ENCODE data around the gene MACROD2. TPM values are rescaled to one million over a fixed set of nuclear protein-coding genes. Genes with fewer than 3 reads are reported as not detected.

The MACROD2 gene
- total and polyA plus RNA-seq, 2 of the 4 experiments (the other 2 are of a cell fraction): not detected

GRCh38 chr20:15447549-15447948, 1452.2 kb downstream of the MACROD2 start:
- 0% methylated on average over 1 of the region's 2 CpGs; no CpG with 5 or more reads in 1 of the 2 experiments for whole genome bisulfite sequencing, 2 experiments (ENCODE audit: extremely low coverage in 2 of 2, insufficient read length in 1 of 2)
- no peak overlapping the region for H2BK5ac ChIP-seq (ENCODE audit: low read depth, low read length, poor library complexity, severe bottlenecking)

More at GRCh38 chr20:15447549-15447948, 1452.2 kb downstream of the MACROD2 start:
- Histone ChIP-seq H2AFZ (replicated peaks; ENCODE audit: low read length, poor library complexity) (no peak overlapping the region), H3K56ac (ENCODE audit: extremely low read depth, insufficient read depth, low read length) (no peak overlapping the region), H3K18ac (ENCODE audit: low read depth, low read length) (no peak overlapping the region), H3K4me2 (ENCODE audit: low read depth, low read length) (no peak overlapping the region), H4K8ac (ENCODE audit: low read depth in 2 of 2, low read length in 2 of 2) (no peak overlapping the region), H3K4me3 (ENCODE audit: insufficient read depth, low read depth, low read length) (no peak overlapping the region), H3K4me1 (ENCODE audit: control insufficient read depth, insufficient read depth, low read length) (no peaks in the 10 kb centered on the region), H3K79me1 (ENCODE audit: low read depth in 1 of 2, low read length in 2 of 2) (no peaks in the 10 kb centered on the region), H3K14ac (replicated peaks; ENCODE audit: low read depth, low read length) (no peak overlapping the region), H3K36me3 (ENCODE audit: control insufficient read depth, insufficient read depth, low read length) (no peaks in the 10 kb centered on the region), H3K27me3 (ENCODE audit: control insufficient read depth, insufficient read depth, low read length) (no peaks in the 10 kb centered on the region), H3K9me3 (ENCODE audit: control insufficient read depth, insufficient read depth, low read length) (peaks cover 2% of the 10 kb centered on the region; the same call in 1 of the 2 replicates), H3K9me1 (ENCODE audit: insufficient read depth, low read length) (no peaks in the 10 kb centered on the region), H3K23ac (ENCODE audit: low read depth, low read length) (no peak overlapping the region), H2AK5ac (ENCODE audit: low read depth, low read length) (no peak overlapping the region), H3K27ac (ENCODE audit: insufficient read depth, low read length) (no peak overlapping the region), H4K20me1 (ENCODE audit: insufficient read depth, low read length) (no peaks in the 10 kb centered on the region), H4K91ac (ENCODE audit: insufficient read depth, low read depth, low read length) (no peak overlapping the region), H2AK9ac (replicated peaks; ENCODE audit: low read depth, low read length, poor library complexity) (no peak overlapping the region), H3K4ac (ENCODE audit: low read depth, low read length) (no peak overlapping the region), H4K5ac (ENCODE audit: low read depth, low read length) (no peak overlapping the region), H2BK15ac (ENCODE audit: low read depth, low read length) (no peak overlapping the region), H2BK20ac (ENCODE audit: low read depth, low read length) (no peak overlapping the region), H2BK120ac (ENCODE audit: low read depth, low read length) (no peak overlapping the region), H3K9ac (ENCODE audit: low read depth, low read length) (no peak overlapping the region)
- ATAC-seq (ENCODE audit: low read depth) (no peak), DNase-seq (no peak)
- BruUV-seq (replicated peaks): no TSS peak
- TF ChIP-seq RCOR1 (IDR thresholded peaks at IDR 0.05; ENCODE audit: insufficient replicate concordance, low read length) (no peak), MAFK (IDR thresholded peaks at IDR 0.05; ENCODE audit: low read depth, low read length) (no peak), FOS (IDR thresholded peaks at IDR 0.05; ENCODE audit: low read depth, low read length) (no peak), BHLHE40 (IDR thresholded peaks at IDR 0.05; ENCODE audit: low read depth, low read length) (no peak), USF2 (IDR thresholded peaks at IDR 0.05; ENCODE audit: low read depth, low read length) (no peak), CTCF (conservative IDR thresholded peaks at IDR 0.05; ENCODE audit: low read depth, low read length) (no peak), ELK1 (IDR thresholded peaks at IDR 0.05; ENCODE audit: borderline replicate concordance, low read depth, low read length) (no peak), RAD21 (IDR thresholded peaks at IDR 0.05; ENCODE audit: low read length) (no peak)
- ChIA-PET CTCF (no interaction called here), POLR2A (ENCODE audit: unreplicated experiment) (no interaction called here)
- intact Hi-C loops (cut with micrococcal nuclease) (no loop called here), dilution Hi-C loops (cut with HindIII; ENCODE audit: low sequenced_read_pairs, unreplicated experiment) (no loop called here), in situ Hi-C loops (cut with MboI; ENCODE audit: low sequenced_read_pairs) (no loop called here)

Measured in IMR-90 (cell line).